Natural killer cell (primary cell): ENCODE measurements around the gene COX7B2. TPM values are rescaled to one million over a fixed set of nuclear protein-coding genes. Genes with fewer than 3 reads are reported as not detected.

Source experiments
- ATAC-seq, 3 donors: fragments of 150-1000 bp in 2 of 3; fragments of 200-7000 bp in 1 of 3; cut with Tn5 transposase; 1 replicate in 1 of 3; 2 replicates in 2 of 3; pipeline ENCODE4 v1.10.0; 2021; ENCODE audit warnings: mild to moderate bottlenecking in 2 of 3, moderate library complexity in 2 of 3
- DNase-seq, 2 donors: peaks; one replicate each; pipeline versions ENCODE4 v3.0.0 to v3.0.0-alpha.2; 2013 to 2021; ENCODE audit warnings: mixed read lengths in 1 of 2
- H3K27ac ChIP-seq: one replicate; pipeline ENCODE4 v1.5.1; 2013; ENCODE audit warnings: mild to moderate bottlenecking, low read length
- H3K27me3 ChIP-seq: one replicate; pipeline ENCODE4 v1.6.1; 2013; ENCODE audit warnings: low read length; ENCODE audit not compliant: control insufficient read depth, insufficient read depth
- H3K36me3 ChIP-seq: one replicate; pipeline ENCODE4 v1.6.1; 2013; ENCODE audit warnings: low read length; ENCODE audit not compliant: control insufficient read depth, insufficient read depth
- H3K4me1 ChIP-seq: one replicate; pipeline ENCODE4 v1.6.1; 2013; ENCODE audit warnings: low read length; ENCODE audit not compliant: control insufficient read depth, insufficient read depth
- H3K4me3 ChIP-seq: one replicate; pipeline ENCODE4 v1.5.1; 2013; ENCODE audit warnings: low read length
- H3K9me3 ChIP-seq: one replicate; pipeline ENCODE4 v1.6.1; 2013; ENCODE audit warnings: low read length; ENCODE audit not compliant: control insufficient read depth, insufficient read depth
- H3K27ac Mint-ChIP-seq, 2 donors: one replicate each; pipeline ENCODE4 v1.8.0; 2022; ENCODE audit warnings: mild to moderate bottlenecking in 2 of 2, mixed read lengths in 2 of 2, moderate library complexity in 1 of 2
- H3K27me3 Mint-ChIP-seq, 2 donors: one replicate each; pipeline ENCODE4 v1.8.0; 2022; ENCODE audit warnings: low read depth in 2 of 2, mixed read lengths in 2 of 2
- H3K36me3 Mint-ChIP-seq: one replicate; pipeline ENCODE4 v1.8.0; 2022; ENCODE audit warnings: mixed read lengths
- H3K4me1 Mint-ChIP-seq, 2 donors: one replicate each; pipeline ENCODE4 v1.8.0; 2022; ENCODE audit warnings: mixed read lengths in 2 of 2
- H3K4me3 Mint-ChIP-seq: one replicate; pipeline ENCODE4 v1.8.0; 2022; ENCODE audit warnings: mild to moderate bottlenecking, moderate library complexity, mixed read lengths
- H3K9me3 Mint-ChIP-seq, 2 donors: one replicate each; pipeline ENCODE4 v1.8.0; 2022; ENCODE audit warnings: mixed read lengths in 2 of 2
- WGBS: methylation state at CpG from one replicate; pipeline ENCODE4 v1.1.7; 2013; ENCODE audit warnings: missing lambda C conversion rate; ENCODE audit not compliant: insufficient coverage; 5-methylcytosine and 5-hydroxymethylcytosine counted together
- intact Hi-C: fragments of 100-400 bp; cut with micrococcal nuclease; formaldehyde crosslinking; loops from one replicate; pipeline ENCODE4 v1.14.2; 2022
- total RNA-seq, 4 donors: library from RNA; stranded (reverse); fragments of 120-200 nt in 1 of 4; gene quantifications; one replicate each; pipeline versions ENCODE4 v1.2.3 to v1.2.4, GENCODE V29; 2013 to 2022
- TF ChIP-seq, protein P1 (sequence below): fragments of 200-600 bp; IDR thresholded peaks from one replicate; pipeline ENCODE4 v1.8.0; 2022; ENCODE audit warnings: antibody characterized with exemption

The COX7B2 gene
- total RNA-seq, 3 donors from 2014 or later (not counting 1 experiment from before 2014, with no cell fraction given) = not detected

- WGBS = 45% methylated on average over 1 of the region's 1 CpG
- H3K27me3 Mint-ChIP-seq = peaks cover 0 to 5% of the 10 kb centered on the region in 2 donors
- peaks cover 2 to 3% of the 10 kb centered on the region in 2 donors for H3K9me3 Mint-ChIP-seq
- intact Hi-C loops = no loop called here
- H3K36me3 Mint-ChIP-seq = peaks cover 5% of the 10 kb centered on the region
- TF ChIP-seq, protein P1, sequence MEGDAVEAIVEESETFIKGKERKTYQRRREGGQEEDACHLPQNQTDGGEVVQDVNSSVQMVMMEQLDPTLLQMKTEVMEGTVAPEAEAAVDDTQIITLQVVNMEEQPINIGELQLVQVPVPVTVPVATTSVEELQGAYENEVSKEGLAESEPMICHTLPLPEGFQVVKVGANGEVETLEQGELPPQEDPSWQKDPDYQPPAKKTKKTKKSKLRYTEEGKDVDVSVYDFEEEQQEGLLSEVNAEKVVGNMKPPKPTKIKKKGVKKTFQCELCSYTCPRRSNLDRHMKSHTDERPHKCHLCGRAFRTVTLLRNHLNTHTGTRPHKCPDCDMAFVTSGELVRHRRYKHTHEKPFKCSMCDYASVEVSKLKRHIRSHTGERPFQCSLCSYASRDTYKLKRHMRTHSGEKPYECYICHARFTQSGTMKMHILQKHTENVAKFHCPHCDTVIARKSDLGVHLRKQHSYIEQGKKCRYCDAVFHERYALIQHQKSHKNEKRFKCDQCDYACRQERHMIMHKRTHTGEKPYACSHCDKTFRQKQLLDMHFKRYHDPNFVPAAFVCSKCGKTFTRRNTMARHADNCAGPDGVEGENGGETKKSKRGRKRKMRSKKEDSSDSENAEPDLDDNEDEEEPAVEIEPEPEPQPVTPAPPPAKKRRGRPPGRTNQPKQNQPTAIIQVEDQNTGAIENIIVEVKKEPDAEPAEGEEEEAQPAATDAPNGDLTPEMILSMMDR = no peak
- Histone ChIP-seq H3K27me3 (no peaks in the 10 kb centered on the region), H3K36me3 (no peaks in the 10 kb centered on the region), H3K9me3 (no peaks in the 10 kb centered on the region), H3K4me1 (no peaks in the 10 kb centered on the region), H3K4me3 (no peak overlapping the region), H3K27ac (no peak overlapping the region)
- no peak overlapping the region for H3K4me3 Mint-ChIP-seq
- ATAC-seq (no peak), DNase-seq (no peak)
- H3K4me1 Mint-ChIP-seq = no peaks in the 10 kb centered on the region
- no peak overlapping the region for H3K27ac Mint-ChIP-seq
Observed at GRCh38 chr4:46720055-46720454, 189.0 kb downstream of the COX7B2 start.

DNA sequence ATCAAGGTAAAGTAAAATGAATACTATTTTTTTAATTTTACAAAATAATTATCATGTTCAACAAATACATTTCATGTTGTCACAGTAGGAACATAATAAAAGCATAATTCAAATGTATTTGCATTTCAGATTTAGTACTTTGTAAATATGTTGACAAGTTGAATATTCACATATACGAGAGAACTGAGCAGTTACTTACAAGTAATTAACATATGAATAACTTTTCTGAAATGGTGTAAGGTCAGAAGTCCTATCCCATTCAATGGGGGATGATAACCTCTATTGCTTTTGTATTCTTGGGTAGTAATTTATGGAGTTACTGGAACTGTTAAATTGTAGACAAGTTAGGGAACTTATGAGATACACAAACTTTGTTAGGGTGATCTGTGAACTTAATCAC, 191.1 kb downstream of the COX7B2 start:
- no peak overlapping the region for H3K4me3 Mint-ChIP-seq
- Histone ChIP-seq H3K4me1 (no peaks in the 10 kb centered on the region), H3K36me3 (no peaks in the 10 kb centered on the region), H3K9me3 (no peaks in the 10 kb centered on the region), H3K4me3 (no peak overlapping the region), H3K27ac (no peak overlapping the region), H3K27me3 (no peaks in the 10 kb centered on the region)
- no peaks in the 10 kb centered on the region for H3K36me3 Mint-ChIP-seq
- no peaks in the 10 kb centered on the region for H3K27me3 Mint-ChIP-seq
- intact Hi-C loops = no loop called here
- no peaks in the 10 kb centered on the region for H3K4me1 Mint-ChIP-seq
- ATAC-seq (no peak), DNase-seq (no peak)
- no CpG with 5 or more reads among the region's 1 CpG for WGBS
- H3K9me3 Mint-ChIP-seq = peaks cover 0 to 2% of the 10 kb centered on the region in 2 donors
- no peak overlapping the region for H3K27ac Mint-ChIP-seq
- TF ChIP-seq, protein P1 = no peak

GRCh38 chr4:46715468-46715867, 193.6 kb downstream of the COX7B2 start:
- Mint-ChIP-seq H3K27me3 (no peaks in the 10 kb centered on the region), H3K27ac (no peak overlapping the region), H3K4me1 (no peaks in the 10 kb centered on the region), H3K9me3 (peaks cover 0 to 2% of the 10 kb centered on the region in 2 donors), H3K4me3 (no peak overlapping the region), H3K36me3 (no peaks in the 10 kb centered on the region)
- no peaks in the 10 kb centered on the region for H3K4me1 ChIP-seq
- no peak overlapping the region for H3K27ac ChIP-seq
- DNase-seq = no peak
- TF ChIP-seq, protein P1 = no peak
- H3K9me3 ChIP-seq = no peaks in the 10 kb centered on the region
- no peak for ATAC-seq
- H3K27me3 ChIP-seq = no peaks in the 10 kb centered on the region
- H3K4me3 ChIP-seq = no peak overlapping the region
- H3K36me3 ChIP-seq = no peaks in the 10 kb centered on the region
- intact Hi-C loops = no loop called here
- WGBS = 82% methylated on average over 3 of the region's 3 CpGs

GRCh38 chr4:46698891-46699290, 210.2 kb downstream of the COX7B2 start:
- WGBS = 90% methylated on average over 16 of the region's 16 CpGs
- Mint-ChIP-seq H3K4me3 (no peak overlapping the region), H3K27me3 (no peaks in the 10 kb centered on the region), H3K36me3 (no peaks in the 10 kb centered on the region), H3K9me3 (peaks cover 11 to 16% of the 10 kb centered on the region in 2 donors), H3K27ac (no peak overlapping the region), H3K4me1 (no peaks in the 10 kb centered on the region)
- Histone ChIP-seq H3K36me3 (no peaks in the 10 kb centered on the region), H3K4me1 (no peaks in the 10 kb centered on the region), H3K4me3 (no peak overlapping the region), H3K27ac (no peak overlapping the region), H3K9me3 (peaks cover 2% of the 10 kb centered on the region), H3K27me3 (no peaks in the 10 kb centered on the region)
- no peak for DNase-seq
- TF ChIP-seq, protein P1 = no peak
- no peak for ATAC-seq
- intact Hi-C loops = no loop called here
